IPS DF 6.9 (cell line): Measurements from ENCODE around the gene GTF2A1.

ENCODE experiments used
- DNase-seq: peaks from one replicate; pipeline ENCODE4 v3.0.0-alpha.2; 2013; ENCODE audit warnings: low read depth, low spot score
- H3K27ac ChIP-seq: one replicate; pipeline ENCODE4 v1.5.1; 2013; ENCODE audit warnings: low read length, control low read depth
- H3K27me3 ChIP-seq: 2 replicates; pipeline ENCODE4 v1.6.1; 2013; ENCODE audit warnings: mild to moderate bottlenecking, low read length; ENCODE audit not compliant: control insufficient read depth, insufficient read depth
- H3K36me3 ChIP-seq: 2 replicates; pipeline ENCODE4 v1.6.1; 2013; ENCODE audit warnings: low read length; ENCODE audit not compliant: control insufficient read depth, insufficient read depth
- H3K4me1 ChIP-seq: 2 replicates; pipeline ENCODE4 v1.6.1; 2013; ENCODE audit warnings: low read length; ENCODE audit not compliant: control insufficient read depth, insufficient read depth
- H3K4me3 ChIP-seq: 2 replicates; pipeline ENCODE4 v1.5.1; 2013; ENCODE audit warnings: mild to moderate bottlenecking, low read length
- H3K9me3 ChIP-seq: 2 replicates; pipeline ENCODE4 v1.6.1; 2013; ENCODE audit warnings: low read length, inconsistent platforms; ENCODE audit not compliant: control insufficient read depth, insufficient read depth
- WGBS: extraction: QIAGEN DNeasy Blood & Tissue Kit; methylation state at CpG from one replicate; pipeline ENCODE4 v1.1.7; 2013; ENCODE audit warnings: mixed read lengths, missing lambda C conversion rate; ENCODE audit not compliant: insufficient read length, insufficient coverage; 5-methylcytosine and 5-hydroxymethylcytosine counted together

GTF2A1 gene

DNA sequence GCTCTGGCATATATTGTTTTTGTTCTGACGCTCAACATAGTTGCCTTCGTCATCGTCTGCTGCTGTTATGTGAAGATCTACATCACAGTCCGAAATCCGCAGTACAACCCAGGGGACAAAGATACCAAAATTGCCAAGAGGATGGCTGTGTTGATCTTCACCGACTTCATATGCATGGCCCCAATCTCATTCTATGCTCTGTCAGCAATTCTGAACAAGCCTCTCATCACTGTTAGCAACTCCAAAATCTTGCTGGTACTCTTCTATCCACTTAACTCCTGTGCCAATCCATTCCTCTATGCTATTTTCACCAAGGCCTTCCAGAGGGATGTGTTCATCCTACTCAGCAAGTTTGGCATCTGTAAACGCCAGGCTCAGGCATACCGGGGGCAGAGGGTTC, 77.0 kb downstream of the GTF2A1 start:
- Histone ChIP-seq H3K4me3 (no peak overlapping the region), H3K4me1 (no peaks in the 10 kb centered on the region), H3K27me3 (no peaks in the 10 kb centered on the region), H3K27ac (no peak overlapping the region), H3K36me3 (no peaks in the 10 kb centered on the region), H3K9me3 (no peaks in the 10 kb centered on the region)
- no peak for DNase-seq
- no CpG with 5 or more reads among the region's 8 CpGs for WGBS

DNA sequence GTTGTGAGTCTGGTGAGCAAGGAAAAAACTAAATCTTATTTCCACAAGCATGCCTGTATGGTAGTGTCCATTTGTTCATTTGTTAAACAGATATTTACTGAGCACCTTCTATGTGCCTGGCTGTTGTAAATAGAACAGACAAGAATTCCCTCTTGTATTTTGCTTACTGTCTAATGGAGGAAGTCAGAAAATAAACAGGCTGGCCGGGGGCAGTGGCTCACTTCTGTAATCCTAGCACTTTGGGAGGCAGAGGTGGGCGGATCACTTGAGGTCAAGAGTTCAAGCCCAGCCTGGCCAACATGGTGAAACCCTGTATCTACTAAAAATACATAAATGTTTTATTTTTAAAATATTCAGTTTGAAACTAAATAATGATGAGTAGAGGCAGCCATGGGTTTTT, 79.3 kb downstream of the GTF2A1 start:
- no peaks in the 10 kb centered on the region for H3K9me3 ChIP-seq
- no peaks in the 10 kb centered on the region for H3K4me1 ChIP-seq
- H3K27me3 ChIP-seq = no peaks in the 10 kb centered on the region
- H3K4me3 ChIP-seq = no peak overlapping the region
- no peaks in the 10 kb centered on the region for H3K36me3 ChIP-seq
- no peak overlapping the region for H3K27ac ChIP-seq
- no peak for DNase-seq
- WGBS = no CpG with 5 or more reads among the region's 2 CpGs

GRCh38 chr14:81138429-81138828, 82.3 kb downstream of the GTF2A1 start:
- WGBS = no CpG with 5 or more reads among the region's 6 CpGs
- Histone ChIP-seq H3K27me3 (no peaks in the 10 kb centered on the region), H3K9me3 (no peaks in the 10 kb centered on the region), H3K27ac (no peak overlapping the region), H3K4me3 (no peak overlapping the region), H3K4me1 (no peaks in the 10 kb centered on the region), H3K36me3 (no peaks in the 10 kb centered on the region)
- DNase-seq = no peak

DNA sequence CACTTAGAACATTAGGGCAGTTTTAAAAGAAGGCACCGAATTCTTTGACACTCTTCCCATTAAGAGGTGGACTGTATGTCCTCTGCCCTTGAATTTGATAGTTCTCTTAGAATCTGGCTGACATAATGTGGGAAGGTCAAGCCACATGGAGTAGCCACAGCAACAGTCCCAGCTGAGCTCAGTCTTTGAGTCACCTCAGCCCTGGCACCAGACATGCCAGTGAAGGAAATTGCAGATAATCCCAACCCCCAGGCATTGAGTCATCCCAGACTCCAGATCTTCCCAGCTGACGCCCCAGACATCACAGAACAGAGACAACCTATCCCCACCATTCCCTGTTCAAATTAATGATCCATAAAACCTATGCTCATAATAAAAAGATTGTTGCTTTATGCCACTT, 83.4 kb downstream of the GTF2A1 start:
- H3K9me3 ChIP-seq = no peaks in the 10 kb centered on the region
- no peaks in the 10 kb centered on the region for H3K36me3 ChIP-seq
- no peaks in the 10 kb centered on the region for H3K27me3 ChIP-seq
- no peaks in the 10 kb centered on the region for H3K4me1 ChIP-seq
- WGBS = no CpG with 5 or more reads among the region's 2 CpGs
- H3K27ac ChIP-seq = no peak overlapping the region
- DNase-seq = no peak
- no peak overlapping the region for H3K4me3 ChIP-seq

DNA sequence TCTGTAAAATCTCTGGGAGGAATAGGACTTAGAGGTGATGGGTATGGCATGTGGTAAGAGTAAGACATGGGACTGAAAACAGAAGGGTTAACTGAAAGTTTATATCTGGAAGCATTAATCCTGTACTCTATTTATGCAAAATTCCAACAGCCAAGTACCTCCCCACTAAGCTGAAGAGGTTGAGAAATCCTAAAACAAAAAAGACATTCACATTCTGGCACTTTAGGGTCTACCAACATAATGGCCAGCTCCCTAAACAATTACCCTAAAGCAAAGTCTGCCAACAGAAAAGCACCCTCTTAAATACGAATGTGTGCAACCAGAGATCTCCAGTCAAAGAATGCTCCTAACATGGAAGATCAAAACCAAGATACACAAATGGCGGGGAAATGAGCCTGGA, 87.4 kb downstream of the GTF2A1 start:
- no CpG with 5 or more reads among the region's 2 CpGs for WGBS
- Histone ChIP-seq H3K27me3 (no peaks in the 10 kb centered on the region), H3K4me1 (no peaks in the 10 kb centered on the region), H3K27ac (no peak overlapping the region), H3K4me3 (no peak overlapping the region), H3K9me3 (no peaks in the 10 kb centered on the region), H3K36me3 (no peaks in the 10 kb centered on the region)
- no peak for DNase-seq

DNA sequence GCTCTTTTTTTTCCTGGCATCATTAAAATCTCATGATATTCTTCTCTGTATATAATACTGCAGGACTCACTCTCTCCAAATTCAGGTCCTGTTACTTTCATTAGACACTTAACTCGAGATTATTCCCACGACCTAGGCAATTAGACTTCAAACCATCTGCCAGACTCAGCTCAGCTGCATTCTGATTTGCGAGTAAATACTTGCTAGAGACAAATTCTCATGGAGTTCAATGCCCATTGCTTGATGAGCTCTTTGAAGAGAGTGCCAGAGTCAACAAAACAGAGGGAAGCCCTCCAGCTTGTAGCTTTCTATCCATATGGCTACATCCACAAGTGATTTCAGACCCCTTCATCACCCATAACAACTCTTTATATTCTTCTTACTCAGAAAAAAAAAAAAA, 88.3 kb downstream of the GTF2A1 start:
- Histone ChIP-seq H3K36me3 (no peaks in the 10 kb centered on the region), H3K4me1 (no peaks in the 10 kb centered on the region), H3K27me3 (no peaks in the 10 kb centered on the region), H3K4me3 (no peak overlapping the region), H3K9me3 (no peaks in the 10 kb centered on the region), H3K27ac (no peak overlapping the region)
- DNase-seq = no peak
- WGBS = no CpG with 5 or more reads among the region's 3 CpGs

- WGBS = no CpG with 5 or more reads among the region's 1 CpG
- Histone ChIP-seq H3K36me3 (no peaks in the 10 kb centered on the region), H3K27me3 (no peaks in the 10 kb centered on the region), H3K4me3 (no peak overlapping the region), H3K9me3 (no peaks in the 10 kb centered on the region), H3K4me1 (no peaks in the 10 kb centered on the region), H3K27ac (no peak overlapping the region)
- no peak for DNase-seq
These were observed 91.5 kb downstream of the GTF2A1 start for GRCh38 chr14:81129242-81129641.

DNA sequence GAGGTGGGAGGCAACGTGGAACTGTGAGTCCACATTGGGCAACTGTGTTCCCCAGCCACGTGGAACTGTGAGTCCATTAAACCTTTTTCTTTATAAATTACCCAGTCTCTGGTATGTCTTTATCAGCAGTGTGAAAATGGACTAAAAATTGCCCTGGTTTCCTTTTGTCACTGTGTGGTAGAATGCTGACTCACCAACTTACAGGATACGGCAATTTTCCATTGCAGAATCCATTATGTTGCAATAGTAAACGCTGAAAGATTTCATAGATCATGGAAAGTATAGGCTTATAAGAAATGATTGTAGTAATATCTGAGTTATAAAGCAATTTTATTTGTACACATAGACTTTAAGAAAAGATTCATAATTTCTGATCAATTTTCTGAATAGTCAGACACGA, 93.0 kb downstream of the GTF2A1 start:
- Histone ChIP-seq H3K9me3 (no peaks in the 10 kb centered on the region), H3K27ac (no peak overlapping the region), H3K36me3 (no peaks in the 10 kb centered on the region), H3K4me1 (no peaks in the 10 kb centered on the region), H3K4me3 (no peak overlapping the region), H3K27me3 (no peaks in the 10 kb centered on the region)
- no peak for DNase-seq
- no CpG with 5 or more reads among the region's 5 CpGs for WGBS

DNA sequence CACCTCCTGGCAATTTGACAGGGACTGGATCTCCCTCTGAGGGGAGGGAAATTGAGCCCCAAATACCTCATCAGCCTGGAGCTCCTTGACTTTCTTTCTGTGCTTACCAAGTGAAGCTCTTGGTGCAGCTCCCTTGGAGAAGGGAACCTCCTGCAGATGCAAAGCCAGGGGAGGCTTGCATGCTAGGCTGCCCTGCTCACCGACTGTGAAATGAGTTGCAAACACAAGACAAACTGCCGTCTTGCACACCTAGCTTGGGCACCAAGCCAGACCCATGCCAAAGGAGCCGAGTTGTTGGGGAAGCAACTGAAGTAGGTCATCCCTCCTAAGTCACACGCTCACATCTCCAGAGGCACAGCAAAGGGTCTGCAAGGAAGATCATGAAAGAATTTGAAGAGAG, 95.2 kb downstream of the GTF2A1 start:
- Histone ChIP-seq H3K27ac (no peak overlapping the region), H3K4me1 (no peaks in the 10 kb centered on the region)
- no CpG with 5 or more reads among the region's 4 CpGs for WGBS

More for the DNA sequence above, 95.2 kb downstream of the GTF2A1 start:
- Histone ChIP-seq H3K27me3 (no peaks in the 10 kb centered on the region), H3K9me3 (no peaks in the 10 kb centered on the region), H3K4me3 (no peak overlapping the region), H3K36me3 (no peaks in the 10 kb centered on the region)
- DNase-seq = no peak
